Ishikawa (cell line): ENCODE data around the gene ACER1.

Experiments used
- EP300 ChIP-seq: IDR thresholded peaks from 2 replicates; pipeline ENCODE4 v1.6.1; 2012; ENCODE audit warnings: borderline replicate concordance
- FOXM1 ChIP-seq: IDR thresholded peaks from 2 replicates; pipeline ENCODE4 v1.6.1; 2012; ENCODE audit warnings: low read depth, borderline replicate concordance
- RAD21 ChIP-seq: IDR thresholded peaks from 2 replicates; pipeline ENCODE4 v1.6.1; 2012; ENCODE audit warnings: low read depth
- TCF12 ChIP-seq: IDR thresholded peaks from 2 replicates; pipeline ENCODE4 v1.6.1; 2012; ENCODE audit warnings: low read depth

- no peak for TF ChIP-seq RAD21
- TF ChIP-seq EP300: no peak
- TF ChIP-seq FOXM1: no peak
- TF ChIP-seq TCF12: no peak
Measured at GRCh38 chr19:6322284-6322683, 11.1 kb downstream of the ACER1 start.
